Astrocyte (in vitro differentiated cells and primary cell): ENCODE results near the gene DIP2C. TPM values are rescaled to one million over a fixed set of nuclear protein-coding genes. Genes with fewer than 3 reads are reported as not detected.

Source experiments
- DNase-seq: peaks from one replicate; pipeline ENCODE4 v3.0.0-alpha.2; 2010; ENCODE audit warnings: low read depth
- FAIRE-seq: peaks from 2 replicates; lab custom pipeline; 2011; peaks lifted over from hg19 to GRCh38; lab: Jason Lieb, UNC
- H2AFZ ChIP-seq: 2 replicates; pipeline ENCODE4 v1.6.0; 2012; ENCODE audit warnings: low read depth, low read length, inconsistent platforms
- H3K27ac ChIP-seq: 2 replicates; pipeline ENCODE4 v1.5.1; 2011; ENCODE audit warnings: low read depth, low read length, inconsistent platforms
- H3K27me3 ChIP-seq: 2 replicates; pipeline ENCODE4 v1.6.0; 2011; ENCODE audit warnings: low read length, inconsistent platforms; ENCODE audit not compliant: insufficient read depth
- H3K36me3 ChIP-seq: 2 replicates; pipeline ENCODE4 v1.5.1; 2011; ENCODE audit warnings: low read length, inconsistent platforms; ENCODE audit not compliant: insufficient read depth
- H3K4me1 ChIP-seq: 2 replicates; pipeline ENCODE4 v1.5.1; 2011; ENCODE audit warnings: low read length, inconsistent platforms; ENCODE audit not compliant: insufficient read depth
- H3K4me2 ChIP-seq: 2 replicates; pipeline ENCODE4 v1.6.0; 2012; ENCODE audit warnings: low read length, inconsistent platforms
- H3K4me3 ChIP-seq: 2 replicates; pipeline ENCODE4 v1.5.1; 2011; ENCODE audit warnings: low read depth, mild to moderate bottlenecking, low read length, inconsistent platforms; ENCODE audit not compliant: insufficient read depth
- H3K79me2 ChIP-seq: 2 replicates; pipeline ENCODE4 v1.6.0; 2012; ENCODE audit warnings: mild to moderate bottlenecking, low read length, inconsistent platforms; ENCODE audit not compliant: insufficient read depth
- H3K9ac ChIP-seq: 2 replicates; pipeline ENCODE4 v1.6.0; 2012; ENCODE audit warnings: mild to moderate bottlenecking, low read length, inconsistent platforms
- H3K9me3 ChIP-seq: 2 replicates; pipeline ENCODE4 v1.5.1; 2012; ENCODE audit warnings: low read depth, mild to moderate bottlenecking, low read length, inconsistent platforms; ENCODE audit not compliant: insufficient read depth
- H4K20me1 ChIP-seq: 2 replicates; pipeline ENCODE4 v1.6.0; 2012; ENCODE audit warnings: low read length, inconsistent platforms; ENCODE audit not compliant: insufficient read depth
- H3K27ac Mint-ChIP-seq: one replicate; pipeline ENCODE4 v1.8.0; 2021; ENCODE audit warnings: mild to moderate bottlenecking, mixed read lengths; ENCODE audit not compliant: unreplicated experiment
- H3K27me3 Mint-ChIP-seq: one replicate; pipeline ENCODE4 v1.8.0; 2021; ENCODE audit warnings: low read depth, mixed read lengths; ENCODE audit not compliant: unreplicated experiment
- H3K36me3 Mint-ChIP-seq: one replicate; pipeline ENCODE4 v1.8.0; 2021; ENCODE audit warnings: low read depth, mixed read lengths; ENCODE audit not compliant: unreplicated experiment
- H3K4me1 Mint-ChIP-seq: one replicate; pipeline ENCODE4 v1.8.0; 2021; ENCODE audit warnings: low read depth, mixed read lengths; ENCODE audit not compliant: unreplicated experiment
- H3K4me3 Mint-ChIP-seq: one replicate; pipeline ENCODE4 v1.8.0; 2021; ENCODE audit warnings: mild to moderate bottlenecking, moderate library complexity, mixed read lengths; ENCODE audit not compliant: unreplicated experiment
- H3K9me3 Mint-ChIP-seq: one replicate; pipeline ENCODE4 v1.8.0; 2021; ENCODE audit warnings: mild to moderate bottlenecking, mixed read lengths; ENCODE audit not compliant: unreplicated experiment
- EZH2 ChIP-seq: IDR thresholded peaks from 2 replicates; pipeline ENCODE4 v1.6.1; 2012; ENCODE audit warnings: mild to moderate bottlenecking, low read length, inconsistent platforms; ENCODE audit not compliant: insufficient read depth
- total RNA-seq: library from RNA; stranded (reverse); gene quantifications from 2 replicates; pipeline ENCODE4 v1.2.1, GENCODE V29; 2021
- TF ChIP-seq, protein P1 (sequence below): IDR thresholded peaks from 2 replicates; pipeline ENCODE4 v1.5.1; 2011; ENCODE audit warnings: low read depth, mild to moderate bottlenecking, inconsistent platforms, low read length, moderate library complexity; ENCODE audit not compliant: insufficient read depth

Gene DIP2C
- total RNA-seq, 1 donor from 2014 or later: 27.3 TPM

DNA sequence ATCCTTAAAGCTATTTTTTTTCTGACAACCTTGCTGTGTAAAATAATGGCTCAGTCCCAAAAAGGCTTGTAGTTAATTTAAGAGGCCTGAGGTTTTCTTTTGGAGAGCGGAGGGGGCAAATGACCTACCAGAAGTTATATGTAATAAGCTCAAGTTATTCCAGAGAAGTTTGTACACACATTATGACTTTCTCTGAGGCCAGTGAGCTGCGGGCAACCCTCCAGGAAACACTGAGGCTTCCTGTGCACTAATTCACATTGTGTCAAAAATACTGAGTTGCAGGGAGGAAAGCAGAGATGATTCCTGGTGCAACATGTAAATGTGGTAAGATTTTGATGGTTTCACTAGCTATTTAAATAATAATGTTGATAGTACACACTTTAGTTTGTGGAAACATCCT, 188.6 kb downstream of the DIP2C start:
- Mint-ChIP-seq H3K4me1 (peaks cover 21% of the 10 kb centered on the region), H3K9me3 (peaks cover 3% of the 10 kb centered on the region), H3K27me3 (no peaks in the 10 kb centered on the region), H3K4me3 (no peak overlapping the region), H3K36me3 (peaks cover 4% of the 10 kb centered on the region), H3K27ac (peak overlapping the region; percentile 31)
- Histone ChIP-seq H3K4me3 (no peak overlapping the region), H3K79me2 (peaks cover 88% of the 10 kb centered on the region), H3K9ac (no peak overlapping the region), H3K4me1 (peaks cover 15% of the 10 kb centered on the region), H2AFZ (no peak overlapping the region), H3K9me3 (no peaks in the 10 kb centered on the region), H3K36me3 (no peaks in the 10 kb centered on the region), H4K20me1 (peaks cover 98% of the 10 kb centered on the region), H3K27me3 (no peaks in the 10 kb centered on the region), H3K4me2 (no peak overlapping the region), H3K27ac (no peak overlapping the region)
- TF ChIP-seq, protein P1, sequence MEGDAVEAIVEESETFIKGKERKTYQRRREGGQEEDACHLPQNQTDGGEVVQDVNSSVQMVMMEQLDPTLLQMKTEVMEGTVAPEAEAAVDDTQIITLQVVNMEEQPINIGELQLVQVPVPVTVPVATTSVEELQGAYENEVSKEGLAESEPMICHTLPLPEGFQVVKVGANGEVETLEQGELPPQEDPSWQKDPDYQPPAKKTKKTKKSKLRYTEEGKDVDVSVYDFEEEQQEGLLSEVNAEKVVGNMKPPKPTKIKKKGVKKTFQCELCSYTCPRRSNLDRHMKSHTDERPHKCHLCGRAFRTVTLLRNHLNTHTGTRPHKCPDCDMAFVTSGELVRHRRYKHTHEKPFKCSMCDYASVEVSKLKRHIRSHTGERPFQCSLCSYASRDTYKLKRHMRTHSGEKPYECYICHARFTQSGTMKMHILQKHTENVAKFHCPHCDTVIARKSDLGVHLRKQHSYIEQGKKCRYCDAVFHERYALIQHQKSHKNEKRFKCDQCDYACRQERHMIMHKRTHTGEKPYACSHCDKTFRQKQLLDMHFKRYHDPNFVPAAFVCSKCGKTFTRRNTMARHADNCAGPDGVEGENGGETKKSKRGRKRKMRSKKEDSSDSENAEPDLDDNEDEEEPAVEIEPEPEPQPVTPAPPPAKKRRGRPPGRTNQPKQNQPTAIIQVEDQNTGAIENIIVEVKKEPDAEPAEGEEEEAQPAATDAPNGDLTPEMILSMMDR: no peak
- TF ChIP-seq EZH2: no peak
- DNase-seq (peak; percentile 55), FAIRE-seq (no peak)

DNA sequence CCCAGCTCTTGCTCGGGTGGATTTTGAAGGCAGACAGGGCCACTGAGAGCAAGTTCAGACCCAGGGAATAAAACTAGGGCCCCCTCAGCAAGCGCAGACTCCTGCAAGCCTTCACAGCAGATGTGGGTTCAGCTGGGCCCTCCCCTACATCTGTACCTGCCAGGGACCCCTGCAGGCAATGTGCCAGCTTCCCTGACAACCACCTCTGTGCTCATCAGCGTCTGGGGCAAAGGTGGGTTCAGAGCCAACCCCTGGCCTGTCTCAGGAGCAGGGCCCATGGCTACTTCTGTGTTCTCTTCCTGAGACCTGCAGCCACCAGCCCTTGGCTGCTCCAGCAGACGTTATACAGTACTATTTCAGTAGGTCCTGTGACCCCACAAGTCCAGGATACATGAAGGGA, 189.5 kb downstream of the DIP2C start:
- Histone ChIP-seq H2AFZ (no peak overlapping the region), H3K27me3 (no peaks in the 10 kb centered on the region), H3K4me3 (no peak overlapping the region), H3K27ac (no peak overlapping the region), H3K4me2 (no peak overlapping the region), H3K36me3 (no peaks in the 10 kb centered on the region), H3K9ac (no peak overlapping the region), H3K79me2 (peaks cover 88% of the 10 kb centered on the region), H3K4me1 (peaks cover 15% of the 10 kb centered on the region), H4K20me1 (peaks cover 98% of the 10 kb centered on the region), H3K9me3 (no peaks in the 10 kb centered on the region)
- Mint-ChIP-seq H3K27me3 (no peaks in the 10 kb centered on the region), H3K36me3 (peaks cover 3% of the 10 kb centered on the region), H3K4me1 (peaks cover 21% of the 10 kb centered on the region), H3K4me3 (no peak overlapping the region), H3K27ac (no peak overlapping the region), H3K9me3 (peaks cover 3% of the 10 kb centered on the region)
- FAIRE-seq (no peak), DNase-seq (no peak)
- TF ChIP-seq, protein P1: no peak
- no peak for TF ChIP-seq EZH2

DNA sequence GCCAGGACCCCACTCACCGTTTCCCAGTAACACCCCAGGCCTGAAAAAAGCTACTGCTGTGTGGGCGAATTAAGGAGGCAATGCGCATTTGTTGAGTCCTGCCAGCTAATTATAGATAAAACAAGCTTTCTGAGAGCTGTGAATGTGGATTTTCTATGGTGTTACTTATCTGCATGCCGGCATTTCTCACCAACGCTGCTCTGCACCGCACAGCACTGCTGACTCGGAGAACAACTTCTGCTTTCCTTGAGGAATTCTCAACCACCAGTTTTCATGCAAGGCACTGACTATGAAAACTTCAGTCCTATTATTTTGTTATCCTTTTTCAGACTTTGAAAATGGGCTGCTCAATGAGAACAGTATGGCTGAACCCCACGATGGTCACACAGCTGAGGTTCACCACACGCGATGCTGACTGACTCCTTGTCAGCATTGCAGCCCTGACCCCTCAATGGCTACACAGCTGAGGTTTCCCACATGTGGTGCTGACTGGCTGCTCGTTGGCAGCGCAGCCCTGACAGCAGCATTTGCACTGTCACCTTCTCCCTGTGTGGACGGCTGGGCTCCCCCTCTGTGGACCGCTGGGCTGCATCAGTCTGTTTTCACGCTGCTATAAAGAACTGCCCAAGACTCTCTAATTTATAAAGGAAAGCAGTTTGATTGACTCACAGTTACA, 190.6 kb downstream of the DIP2C start:
- peaks cover 26% of the 10 kb centered on the region for H3K4me1 Mint-ChIP-seq
- no peak overlapping the region for H3K4me3 ChIP-seq
- no peaks in the 10 kb centered on the region for H3K27me3 ChIP-seq
- peaks cover 98% of the 10 kb centered on the region for H4K20me1 ChIP-seq
- H3K27ac Mint-ChIP-seq: no peak overlapping the region
- TF ChIP-seq EZH2: no peak
- TF ChIP-seq, protein P1: no peak
- H3K4me3 Mint-ChIP-seq: no peak overlapping the region
- DNase-seq (no peak), FAIRE-seq (no peak)
- peaks cover 15% of the 10 kb centered on the region for H3K4me1 ChIP-seq
- no peaks in the 10 kb centered on the region for H3K27me3 Mint-ChIP-seq
- H3K79me2 ChIP-seq: peaks cover 86% of the 10 kb centered on the region
- no peak overlapping the region for H3K27ac ChIP-seq
- peaks cover 3% of the 10 kb centered on the region for H3K9me3 Mint-ChIP-seq
- no peak overlapping the region for H3K9ac ChIP-seq
- no peak overlapping the region for H2AFZ ChIP-seq
- H3K36me3 ChIP-seq: no peaks in the 10 kb centered on the region
- no peaks in the 10 kb centered on the region for H3K9me3 ChIP-seq
- H3K4me2 ChIP-seq: no peak overlapping the region
- H3K36me3 Mint-ChIP-seq: peaks cover 5% of the 10 kb centered on the region
